Sigmoid colon (tissue), 7 donors: ENCODE results near the gene ALDOA. TPM values are rescaled to one million over a fixed set of nuclear protein-coding genes. Genes with fewer than 3 reads are reported as not detected.
"Not testable (repeated sequence)": the region's sequence is repeated elsewhere in the genome, so short reads cannot be mapped to it uniquely, and the experiment has no call there.

ENCODE experiments used
- DNase-seq: peaks from one replicate; pipeline ENCODE4 v3.0.0-alpha.2; 2019
- H3K27ac ChIP-seq, 4 donors: fragments of 200-600 bp; sonication (generic); one replicate each; pipeline ENCODE4 v1.5.1; 2016 to 2019; ENCODE audit warnings: mild to moderate bottlenecking in 1 of 4
- H3K27me3 ChIP-seq, 3 donors: fragments of 200-600 bp; sonication (generic); one replicate each; pipeline ENCODE4 v1.5.1; 2019; ENCODE audit warnings: mild to moderate bottlenecking in 1 of 3
- H3K36me3 ChIP-seq, 4 donors: fragments of 200-600 bp; sonication (generic); one replicate each; pipeline ENCODE4 v1.5.1; 2016 to 2019
- H3K4me1 ChIP-seq, 4 donors: fragments of 200-600 bp; sonication (generic); one replicate each; pipeline ENCODE4 v1.5.1; 2017 to 2019
- H3K4me3 ChIP-seq, 4 donors: fragments of 200-600 bp; sonication (generic); one replicate each; pipeline ENCODE4 v1.5.1; 2017 to 2019; ENCODE audit warnings: mild to moderate bottlenecking in 2 of 4, moderate library complexity in 1 of 4
- H3K9me3 ChIP-seq, 4 donors: fragments of 200-600 bp in 3 of 4; sonication (generic) in 3 of 4; one replicate each; pipeline versions ENCODE4 v1.5.1 to v1.6.1; 2013 to 2019
- EP300 ChIP-seq, 4 donors: sonication (generic); formaldehyde crosslinking; IDR thresholded peaks; one replicate each; pipeline ENCODE4 v1.6.1; 2017; ENCODE audit warnings: antibody characterized with exemption in 4 of 4
- POLR2A ChIP-seq, 2 donors: fragments of 450-650 bp; IDR thresholded peaks; one replicate each; pipeline ENCODE4 v1.6.1; 2016; ENCODE audit warnings: antibody characterized with exemption in 2 of 2, mild to moderate bottlenecking in 2 of 2, moderate library complexity in 2 of 2
- POLR2AphosphoS5 ChIP-seq, 4 donors: sonication (generic); formaldehyde crosslinking; IDR thresholded peaks; one replicate each; pipeline ENCODE4 v1.6.1; 2017; ENCODE audit warnings: antibody characterized with exemption in 4 of 4
- WGBS, 2 donors: extraction: QIAGEN DNeasy Blood & Tissue Kit; methylation state at CpG; one replicate each; pipeline ENCODE4 v1.1.7; 2013; 5-methylcytosine and 5-hydroxymethylcytosine counted together
- intact Hi-C: fragments of 100-400 bp; cut with DNase I; formaldehyde crosslinking; loops from one replicate; pipeline ENCODE4 v1.15.1; 2023
- polyA plus RNA-seq, 3 donors: library from polyadenylated mRNA; stranded (reverse); fragments of 200-250 nt; gene quantifications; one replicate each; pipeline ENCODE4 v1.2.3, GENCODE V29; 2013
- total RNA-seq, 4 donors: library from RNA; depleted of rRNA; stranded (reverse); fragments of >200 nt; gene quantifications; one replicate each; pipeline ENCODE4 v1.1.0, GENCODE V29; 2016
- TF ChIP-seq, protein P1 (sequence below), 4 experiments: fragments of 450-650 bp in 3 of 4; fragments of 200-600 bp in 1 of 4; IDR thresholded peaks; one replicate each; pipeline ENCODE4 v1.5.1; 2016 to 2019; ENCODE audit warnings: antibody characterized with exemption in 4 of 4, mild to moderate bottlenecking in 3 of 4, moderate library complexity in 2 of 4
- donor health status: healthy with polysubstance abuse.
- donor health status: Bipolar disorder and iron deficiency.
- donor health status: healthy.

The ALDOA gene
- total and polyA plus RNA-seq, 7 donors: 905 to 1,667 (median 1,010) TPM

DNA sequence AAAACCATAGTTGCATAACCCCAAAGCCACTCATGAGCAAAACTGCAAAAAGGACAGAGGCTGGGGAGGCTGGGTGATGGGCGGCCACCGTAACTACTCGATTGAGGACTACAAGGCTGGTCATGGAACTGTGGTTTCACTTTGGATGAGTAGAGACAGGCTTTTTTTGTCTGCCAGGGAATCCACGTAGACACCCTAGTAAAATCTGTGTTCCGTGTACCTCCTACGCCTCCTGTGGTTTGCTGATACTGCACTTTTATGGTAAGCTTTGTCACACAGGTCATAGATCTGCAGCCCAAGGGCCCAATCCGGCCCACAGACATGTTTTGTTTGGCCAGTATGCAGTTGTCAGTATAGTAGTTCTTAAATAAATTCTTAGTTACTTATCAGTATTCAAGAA lies 32.3 kb upstream of the ALDOA start:
- 62 to 63% methylated on average over 7 of the region's 7 CpGs for WGBS, 2 donors
- H3K4me3 ChIP-seq: no peak overlapping the region
- H3K27me3 ChIP-seq: peaks cover 44 to 80% (median 69%) of the 10 kb centered on the region in 3 donors
- no peak for DNase-seq
- intact Hi-C loops: no loop called here
- H3K9me3 ChIP-seq: no peaks in the 10 kb centered on the region
- H3K4me1 ChIP-seq: peaks cover 0 to 13% (median 9%) of the 10 kb centered on the region in 4 donors
- H3K27ac ChIP-seq: no peak overlapping the region
- no peak for TF ChIP-seq EP300 (IDR thresholded peaks at IDR 0.05)
- TF ChIP-seq POLR2A (IDR thresholded peaks at IDR 0.05): no peak
- TF ChIP-seq, protein P1, sequence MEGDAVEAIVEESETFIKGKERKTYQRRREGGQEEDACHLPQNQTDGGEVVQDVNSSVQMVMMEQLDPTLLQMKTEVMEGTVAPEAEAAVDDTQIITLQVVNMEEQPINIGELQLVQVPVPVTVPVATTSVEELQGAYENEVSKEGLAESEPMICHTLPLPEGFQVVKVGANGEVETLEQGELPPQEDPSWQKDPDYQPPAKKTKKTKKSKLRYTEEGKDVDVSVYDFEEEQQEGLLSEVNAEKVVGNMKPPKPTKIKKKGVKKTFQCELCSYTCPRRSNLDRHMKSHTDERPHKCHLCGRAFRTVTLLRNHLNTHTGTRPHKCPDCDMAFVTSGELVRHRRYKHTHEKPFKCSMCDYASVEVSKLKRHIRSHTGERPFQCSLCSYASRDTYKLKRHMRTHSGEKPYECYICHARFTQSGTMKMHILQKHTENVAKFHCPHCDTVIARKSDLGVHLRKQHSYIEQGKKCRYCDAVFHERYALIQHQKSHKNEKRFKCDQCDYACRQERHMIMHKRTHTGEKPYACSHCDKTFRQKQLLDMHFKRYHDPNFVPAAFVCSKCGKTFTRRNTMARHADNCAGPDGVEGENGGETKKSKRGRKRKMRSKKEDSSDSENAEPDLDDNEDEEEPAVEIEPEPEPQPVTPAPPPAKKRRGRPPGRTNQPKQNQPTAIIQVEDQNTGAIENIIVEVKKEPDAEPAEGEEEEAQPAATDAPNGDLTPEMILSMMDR (IDR thresholded peaks at IDR 0.05): no peak
- no peak for TF ChIP-seq POLR2AphosphoS5 (IDR thresholded peaks at IDR 0.05)
- no peaks in the 10 kb centered on the region for H3K36me3 ChIP-seq

- Histone ChIP-seq H3K4me3 (no peak overlapping the region), H3K4me1 (no peaks in the 10 kb centered on the region), H3K9me3 (no peaks in the 10 kb centered on the region), H3K27ac (no peak overlapping the region), H3K27me3 (peaks cover 0 to 11% (median 3%) of the 10 kb centered on the region in 3 donors), H3K36me3 (no peaks in the 10 kb centered on the region)
- no peak for DNase-seq
- intact Hi-C loops: no loop called here
- WGBS, 2 donors: 53 to 65% methylated on average over 5 of the region's 5 CpGs
- TF ChIP-seq EP300 (IDR thresholded peaks at IDR 0.05) (no peak), POLR2AphosphoS5 (IDR thresholded peaks at IDR 0.05) (no peak), POLR2A (IDR thresholded peaks at IDR 0.05) (no peak)
- TF ChIP-seq, protein P1 (IDR thresholded peaks at IDR 0.05): no peak
Observed at GRCh38 chr16:30040221-30040620, 25.3 kb upstream of the ALDOA start.

DNA sequence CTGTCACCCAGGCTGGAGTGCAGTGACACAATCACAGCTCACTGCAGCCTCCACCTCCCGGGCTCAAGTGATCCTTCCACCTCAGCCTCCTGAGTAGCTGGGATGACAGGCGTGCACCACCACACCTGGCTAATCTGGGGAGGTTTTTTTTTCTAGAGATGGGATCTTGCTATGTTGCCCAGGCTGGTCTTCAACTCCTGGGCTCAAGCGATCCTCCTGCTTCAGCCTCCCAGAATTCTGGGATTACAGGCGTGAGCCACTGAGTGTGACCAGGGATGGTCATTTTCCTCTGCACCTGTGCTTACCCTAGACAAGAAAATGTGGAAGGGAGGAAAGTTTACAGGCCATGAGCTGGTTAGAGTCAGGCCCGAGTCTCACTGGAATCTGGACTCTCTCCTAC lies 24.9 kb upstream of the ALDOA start:
- H3K4me1 ChIP-seq, intact Hi-C loops, H3K36me3 ChIP-seq, H3K9me3 ChIP-seq, H3K4me3 ChIP-seq, H3K27me3 ChIP-seq, DNase-seq, H3K27ac ChIP-seq: not testable (repeated sequence)
- WGBS, 2 donors: 83 to 90% methylated on average over 5 of the region's 5 CpGs

DNA sequence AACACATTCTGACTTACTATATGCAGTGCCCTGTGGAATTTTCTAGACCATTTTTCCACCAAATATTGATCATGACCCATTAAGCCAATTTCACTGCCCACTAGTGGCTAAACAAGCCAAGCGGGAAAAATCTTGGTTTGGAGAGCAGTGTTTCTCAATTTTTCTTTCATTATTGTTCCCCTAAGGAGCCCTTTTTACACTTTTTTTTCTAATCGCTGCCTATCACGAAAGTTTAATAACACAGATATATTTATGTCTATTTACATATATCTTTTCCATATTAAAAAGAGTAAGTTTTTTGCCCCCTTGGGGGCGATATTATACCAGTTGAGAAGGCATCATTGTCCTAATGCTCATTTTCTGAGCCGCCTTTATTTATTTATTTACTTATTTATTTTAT lies 23.7 kb upstream of the ALDOA start:
- no peak overlapping the region for H3K27ac ChIP-seq
- no peak for TF ChIP-seq POLR2A (IDR thresholded peaks at IDR 0.05)
- TF ChIP-seq, protein P1 (IDR thresholded peaks at IDR 0.05): peak in 2 of 4 experiments; percentile 15 to 23
- TF ChIP-seq POLR2AphosphoS5 (IDR thresholded peaks at IDR 0.05): no peak
- H3K9me3 ChIP-seq: no peaks in the 10 kb centered on the region
- DNase-seq: no peak
- no peaks in the 10 kb centered on the region for H3K4me1 ChIP-seq
- no peak overlapping the region for H3K4me3 ChIP-seq
- H3K36me3 ChIP-seq: no peaks in the 10 kb centered on the region
- 20 to 30% methylated on average over 5 of the region's 5 CpGs for WGBS, 2 donors
- H3K27me3 ChIP-seq: no peaks in the 10 kb centered on the region
- intact Hi-C loops: no loop called here

DNA sequence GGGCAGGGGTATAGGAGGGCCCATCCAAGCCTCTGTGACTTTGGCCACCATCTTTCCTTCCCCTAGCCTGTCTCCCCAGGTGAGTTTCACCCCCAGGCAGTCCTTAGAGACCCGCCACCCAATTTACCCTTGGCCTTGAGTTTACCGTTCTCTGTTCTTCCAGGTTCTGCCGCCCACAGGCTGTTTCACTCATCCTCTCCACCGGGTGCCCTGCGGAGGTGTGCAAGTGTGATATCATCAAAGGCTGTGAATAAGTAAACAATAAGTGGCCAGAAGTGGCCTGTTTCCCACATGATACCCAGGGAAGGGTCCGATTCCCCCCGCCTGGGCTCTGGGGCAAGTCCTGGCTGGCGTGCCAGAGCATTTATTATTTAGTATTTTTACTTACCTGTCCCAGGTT lies 19.4 kb upstream of the ALDOA start:
- Histone ChIP-seq H3K27me3 (no peaks in the 10 kb centered on the region), H3K4me1 (no peaks in the 10 kb centered on the region), H3K36me3 (no peaks in the 10 kb centered on the region), H3K27ac (no peak overlapping the region), H3K9me3 (no peaks in the 10 kb centered on the region), H3K4me3 (no peak overlapping the region)
- TF ChIP-seq POLR2A (IDR thresholded peaks at IDR 0.05) (no peak), EP300 (IDR thresholded peaks at IDR 0.05) (no peak), POLR2AphosphoS5 (IDR thresholded peaks at IDR 0.05) (no peak)
- TF ChIP-seq, protein P1 (IDR thresholded peaks at IDR 0.05): no peak
- DNase-seq: no peak
- 75 to 80% methylated on average over 8 of the region's 8 CpGs for WGBS, 2 donors
- intact Hi-C loops: no loop called here
